DMS53 treated with DMSO at 0.1 percent for 48 hours (cell line): ENCODE results near the gene MYL12B.
"Not testable (repeated sequence)": the region's sequence is repeated elsewhere in the genome, so short reads cannot be mapped to it uniquely, and the experiment has no call there.

Source experiments
- DNase-seq: peaks from one replicate; lab custom pipeline; 2025; ENCODE audit not compliant: unreplicated experiment; lab: John Stamatoyannopoulos, UW

Gene MYL12B

DNA sequence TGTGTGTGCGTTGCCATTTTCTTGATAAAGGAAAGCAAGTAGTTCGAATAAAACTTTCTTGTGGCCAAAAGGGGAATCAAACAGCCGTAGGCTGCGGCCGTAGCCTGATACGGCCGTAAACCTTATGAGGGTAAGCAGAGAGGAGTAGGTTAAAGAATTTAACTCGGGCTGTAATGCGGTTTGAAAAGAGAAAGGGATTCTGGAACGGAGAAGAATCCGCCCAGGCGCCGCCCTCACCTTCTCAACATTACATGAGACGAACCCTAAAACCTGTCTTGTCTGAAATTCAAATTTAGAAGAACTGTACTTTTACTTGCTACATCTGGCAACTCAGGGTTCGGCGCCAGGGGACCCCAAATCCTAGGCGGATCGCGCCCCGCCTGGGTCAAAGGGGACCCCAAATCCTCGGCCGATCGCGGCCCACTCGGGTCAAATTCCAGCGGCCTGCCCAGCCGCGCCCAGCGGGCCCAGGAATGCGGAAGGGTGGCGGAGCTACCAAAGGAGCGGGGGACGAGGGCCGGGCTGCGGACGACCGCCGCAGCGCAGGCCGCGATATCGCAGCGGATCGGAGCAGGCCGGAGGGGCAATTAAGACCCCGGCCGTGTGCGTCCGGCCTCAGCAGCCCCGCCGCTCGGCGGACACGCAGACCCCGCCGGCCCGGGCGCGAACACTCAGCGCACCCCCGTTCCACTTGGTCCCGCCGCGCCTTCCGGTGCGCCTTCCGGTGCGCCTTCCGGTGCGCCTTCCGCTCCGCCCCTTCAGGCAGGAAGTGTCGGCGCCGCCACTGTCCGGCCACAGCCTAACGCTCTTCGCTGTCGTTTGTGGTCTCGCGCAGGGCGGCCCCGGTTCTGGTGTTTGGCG, at the start of gene MYL12B:
TSS of gene MYL12B (plus strand) at position 761 of the 861 bp plus-strand sequence. CDS start 10,766 bp downstream, outside the sequence.
- DNase-seq: peak; percentile 80

GRCh38 chr18:3212657-3213056, 49.3 kb upstream of the MYL12B start:
- DNase-seq: no peak

DNA sequence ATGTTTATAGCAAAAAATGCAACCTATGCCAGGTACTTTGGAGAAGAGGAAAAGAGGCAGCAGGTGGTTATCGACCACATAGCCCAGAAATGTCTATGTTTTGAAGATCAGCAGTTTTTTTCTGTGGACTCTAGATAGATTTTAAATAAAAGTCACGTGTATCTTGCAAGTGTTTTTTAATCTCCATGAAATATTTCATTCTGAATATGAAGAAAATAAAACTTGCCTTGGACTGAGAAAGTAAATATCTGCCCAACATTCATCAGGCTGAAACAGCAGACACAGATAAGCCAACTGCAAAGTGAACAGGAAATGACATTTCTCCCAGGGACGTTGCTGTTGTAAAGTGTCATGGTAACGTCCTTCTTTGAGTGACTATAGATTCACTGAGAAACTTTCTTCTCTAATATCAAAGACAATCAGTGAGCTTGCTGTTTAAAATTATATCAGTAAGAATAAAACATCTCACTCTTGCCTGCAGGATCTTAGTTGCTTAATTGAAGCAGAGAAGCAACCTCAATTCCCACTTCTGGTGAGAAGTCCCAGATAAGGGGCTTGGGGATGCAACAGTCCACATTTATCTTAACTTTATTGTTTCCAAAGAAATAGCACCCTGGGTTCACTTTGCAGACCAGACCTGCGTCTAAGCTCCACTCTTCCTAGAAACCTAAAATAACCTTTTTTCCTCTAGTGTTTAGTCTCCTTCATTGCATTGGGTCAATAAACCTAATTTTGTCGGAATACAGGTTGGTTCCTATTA, 48.5 kb upstream of the MYL12B start:
- DNase-seq: peak; percentile 18

DNA sequence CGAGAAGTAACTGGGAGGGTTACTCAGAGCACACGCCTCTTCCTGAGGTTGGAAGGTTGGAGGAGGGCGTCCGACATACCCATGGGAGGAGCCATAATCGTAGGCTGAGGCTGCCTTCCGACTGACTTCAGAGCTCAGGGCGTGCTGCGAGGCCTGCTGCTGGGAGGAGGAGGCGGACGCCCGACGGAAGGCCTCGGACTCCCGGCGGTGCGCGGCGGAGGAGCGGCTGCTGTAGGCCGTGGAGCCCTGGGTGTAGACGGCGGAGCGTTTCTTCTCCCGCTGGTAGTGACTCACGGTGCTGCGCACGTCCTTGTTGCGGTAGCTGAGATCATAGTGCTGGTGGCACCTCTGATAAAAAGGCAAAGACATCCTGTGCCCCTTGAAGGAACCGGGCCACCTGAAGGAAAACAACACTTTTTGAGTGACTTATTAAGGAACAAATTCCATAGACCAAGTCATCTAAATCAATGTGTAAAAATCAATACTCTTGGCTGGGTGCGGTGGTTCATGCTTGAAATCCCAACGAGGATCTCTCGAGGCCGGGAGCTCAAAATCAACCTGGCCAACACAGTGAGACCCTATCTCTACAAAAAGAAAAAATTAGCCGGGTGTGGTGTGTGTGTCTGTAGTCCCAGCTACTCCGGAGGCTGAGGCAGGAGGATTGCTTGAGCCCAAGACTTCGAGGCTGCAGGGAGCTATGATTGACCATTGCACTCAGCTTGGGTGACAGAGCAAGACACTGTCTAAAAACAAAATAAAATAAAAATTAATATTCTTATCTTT, 46.9 kb upstream of the MYL12B start:
- DNase-seq: no peak

GRCh38 chr18:3216987-3217386, 44.9 kb upstream of the MYL12B start:
- DNase-seq: no peak

GRCh38 chr18:3217948-3218647, 43.8 kb upstream of the MYL12B start:
- DNase-seq: peak; percentile 85

DNA sequence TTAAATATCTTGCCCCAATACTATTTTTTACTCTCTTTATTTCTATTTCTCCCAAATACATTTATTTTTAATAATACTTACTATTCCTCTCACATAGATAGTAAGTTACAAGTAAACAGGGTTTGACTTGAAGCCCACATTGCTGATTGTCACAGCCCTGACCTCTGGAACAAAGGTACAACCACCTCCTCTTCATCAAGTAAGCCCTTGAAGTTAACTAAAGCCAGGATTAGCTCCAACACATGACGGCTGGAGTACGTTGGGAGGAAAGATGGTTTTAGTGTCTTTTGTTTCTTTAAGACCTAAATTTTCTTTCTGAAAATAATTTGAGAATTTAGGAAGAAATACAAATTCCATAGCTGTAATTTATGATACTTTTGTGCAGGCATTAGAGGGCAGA, 43.1 kb upstream of the MYL12B start:
- no peak for DNase-seq

- DNase-seq: no peak
Observed at GRCh38 chr18:3219241-3219630, 42.7 kb upstream of the MYL12B start.

DNA sequence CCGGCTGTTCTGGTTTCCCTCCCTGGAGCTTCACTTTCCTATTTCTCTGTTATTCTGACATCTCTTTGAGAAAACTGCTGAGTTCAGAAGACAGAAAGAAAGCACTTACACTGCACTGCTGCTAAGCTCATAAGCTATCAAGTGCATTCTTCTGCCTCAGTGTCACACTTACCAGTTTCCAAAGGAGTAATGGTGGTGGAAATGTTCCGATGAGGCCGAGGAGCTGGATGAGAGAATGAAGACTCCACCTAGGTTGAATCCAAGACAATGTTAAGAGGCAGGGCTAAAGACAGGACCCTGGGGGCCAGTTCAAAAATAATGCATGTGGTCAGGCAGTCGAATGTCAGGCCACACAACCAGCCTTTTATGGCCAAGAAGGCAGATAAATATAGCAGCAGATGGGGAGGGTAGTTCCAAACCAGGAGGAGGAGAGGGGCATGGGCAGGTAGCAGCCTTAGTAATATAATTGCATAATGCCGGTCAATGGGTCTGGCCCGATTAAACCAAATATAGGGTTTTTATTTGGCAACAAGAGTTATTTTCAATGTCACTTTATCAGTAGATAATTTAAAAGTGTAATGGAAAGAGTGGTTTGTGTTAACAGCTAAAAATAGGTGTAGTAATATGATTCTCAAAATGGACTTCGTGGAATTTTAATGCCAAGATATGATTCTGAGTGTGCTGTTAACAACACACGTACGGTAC, 42.1 kb upstream of the MYL12B start, which contains the start of gene MYOM1:
TSS of gene MYOM1 (minus strand) at position 338 of the 705 bp plus-strand sequence. CDS start 4,745 bp downstream, outside the sequence.
- no peak for DNase-seq

GRCh38 chr18:3220868-3221267, 41.1 kb upstream of the MYL12B start:
- DNase-seq: not testable (repeated sequence)

DNA sequence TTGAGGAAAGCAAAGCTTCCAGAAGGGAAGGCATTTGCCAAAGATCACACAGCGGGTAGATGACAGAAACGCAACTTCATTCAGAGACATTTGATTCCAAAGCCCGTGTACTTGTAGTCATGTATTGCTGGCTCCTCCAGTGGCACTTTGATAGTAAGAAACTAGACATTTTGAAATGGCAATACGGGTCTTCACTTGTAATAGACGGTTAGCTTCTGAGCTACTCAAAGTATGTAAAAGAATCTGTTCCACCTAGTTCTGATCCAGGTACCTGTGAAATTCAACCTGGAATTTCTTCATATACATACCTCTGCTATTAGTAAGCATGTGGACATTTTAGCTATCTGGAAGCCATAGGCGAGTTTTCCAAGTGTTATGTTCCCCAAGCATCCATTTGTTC, 40.4 kb upstream of the MYL12B start:
- DNase-seq: no peak

DNA sequence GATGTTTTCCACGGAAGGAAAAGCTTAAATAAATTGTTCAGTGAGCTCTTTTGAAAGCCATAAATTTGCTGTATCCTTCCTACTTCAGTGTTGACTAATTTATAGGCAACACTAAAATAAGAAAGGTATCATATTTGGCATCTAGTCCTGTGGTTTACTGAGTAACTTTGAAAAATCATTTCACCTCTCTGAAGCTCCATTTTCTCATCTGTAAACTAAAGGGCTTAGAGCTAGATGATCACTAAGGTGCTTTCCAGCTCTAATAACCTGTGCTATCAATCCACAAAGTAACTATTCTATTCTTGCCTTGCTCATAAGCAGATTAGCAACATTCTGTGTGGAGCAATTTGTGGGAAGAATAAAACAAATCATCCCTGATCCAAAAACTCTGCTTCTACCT, 38.6 kb upstream of the MYL12B start:
- no peak for DNase-seq

DNA sequence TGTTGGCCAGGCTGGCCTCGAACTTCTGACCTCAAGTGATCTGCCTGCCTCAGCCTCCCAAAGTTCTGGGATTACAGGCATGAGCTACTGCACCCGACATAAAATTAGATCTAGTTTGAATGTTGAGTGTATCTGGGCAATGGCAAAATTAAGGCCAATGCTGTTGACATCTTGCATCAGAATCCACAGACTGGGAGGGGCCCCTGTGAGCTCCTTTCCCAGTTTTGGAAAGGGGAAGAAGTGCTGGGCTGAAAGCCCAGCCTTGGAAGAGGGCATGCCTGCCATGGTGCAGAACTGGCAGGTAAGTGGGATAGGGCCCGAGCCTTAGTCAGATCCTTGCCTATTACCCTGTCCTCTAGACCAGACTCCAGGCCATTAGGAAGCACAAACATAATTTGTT, 37.7 kb upstream of the MYL12B start:
- no peak for DNase-seq

DNA sequence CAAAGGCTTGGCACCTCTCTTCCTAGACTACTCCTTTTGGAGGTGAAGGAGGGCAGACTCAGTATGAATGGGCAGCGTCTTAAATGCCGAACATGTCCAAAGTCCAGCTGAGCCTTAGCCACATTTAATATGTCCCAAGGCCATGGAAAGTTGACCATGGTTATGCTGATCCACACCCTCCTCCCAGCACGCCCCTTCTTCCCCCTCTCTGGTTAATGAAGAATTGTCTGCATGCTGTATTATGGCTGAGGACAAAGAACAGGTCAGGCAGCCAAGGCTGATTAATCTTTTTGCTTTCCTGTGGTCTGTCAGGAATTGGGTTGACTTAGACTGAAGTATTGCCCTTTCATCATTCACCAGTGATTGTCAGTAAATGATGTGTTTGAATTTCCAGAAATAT, 36.3 kb upstream of the MYL12B start:
- DNase-seq: no peak

- DNase-seq: no peak
Observed at GRCh38 chr18:3226048-3226447, 35.9 kb upstream of the MYL12B start.

DNA sequence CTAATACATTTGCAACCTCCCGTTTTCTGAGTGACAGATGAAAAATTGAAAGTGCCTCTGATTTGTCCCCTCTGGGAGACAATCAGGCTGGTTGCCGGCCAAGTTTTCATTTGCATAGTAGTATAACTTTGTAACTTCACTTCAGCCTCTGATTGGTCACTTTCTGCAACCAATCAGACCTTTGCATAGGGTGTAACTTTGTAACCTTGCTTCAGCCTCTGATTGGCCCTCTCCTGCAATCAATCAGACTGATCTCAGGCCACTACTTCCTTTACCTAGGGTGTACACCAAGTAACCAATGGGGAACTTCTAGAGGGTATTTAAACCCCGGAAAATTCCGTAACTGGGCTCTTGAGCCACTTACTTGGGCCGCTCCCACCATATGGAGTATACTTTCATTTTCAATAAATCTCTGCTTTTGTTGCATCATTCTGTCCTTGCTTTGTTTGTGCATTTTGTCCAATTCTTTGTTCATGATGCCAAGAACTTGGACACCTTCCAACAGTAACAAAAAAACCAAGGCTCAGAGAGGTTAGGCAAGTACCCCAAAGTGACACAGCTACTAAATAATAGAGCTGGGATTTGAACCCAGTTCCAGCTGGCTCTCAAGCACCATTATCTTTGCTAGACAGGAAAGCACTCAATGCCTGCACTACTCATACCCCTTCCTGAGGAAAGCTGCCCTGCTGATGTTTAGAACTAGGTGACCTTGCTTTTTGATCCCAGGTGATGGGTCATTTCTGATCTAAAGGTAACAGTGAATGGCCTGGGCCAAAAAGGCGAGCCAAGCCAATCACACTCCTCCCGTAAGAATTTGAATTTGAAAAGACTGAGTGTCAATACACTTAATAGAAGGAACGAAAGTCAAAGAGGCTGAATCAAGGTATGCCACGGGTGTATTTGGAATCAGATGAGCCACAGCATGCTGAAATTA, 31.3 kb upstream of the MYL12B start:
- DNase-seq: no peak

- no peak for DNase-seq
Observed at GRCh38 chr18:3233004-3233403, 28.9 kb upstream of the MYL12B start.

DNA sequence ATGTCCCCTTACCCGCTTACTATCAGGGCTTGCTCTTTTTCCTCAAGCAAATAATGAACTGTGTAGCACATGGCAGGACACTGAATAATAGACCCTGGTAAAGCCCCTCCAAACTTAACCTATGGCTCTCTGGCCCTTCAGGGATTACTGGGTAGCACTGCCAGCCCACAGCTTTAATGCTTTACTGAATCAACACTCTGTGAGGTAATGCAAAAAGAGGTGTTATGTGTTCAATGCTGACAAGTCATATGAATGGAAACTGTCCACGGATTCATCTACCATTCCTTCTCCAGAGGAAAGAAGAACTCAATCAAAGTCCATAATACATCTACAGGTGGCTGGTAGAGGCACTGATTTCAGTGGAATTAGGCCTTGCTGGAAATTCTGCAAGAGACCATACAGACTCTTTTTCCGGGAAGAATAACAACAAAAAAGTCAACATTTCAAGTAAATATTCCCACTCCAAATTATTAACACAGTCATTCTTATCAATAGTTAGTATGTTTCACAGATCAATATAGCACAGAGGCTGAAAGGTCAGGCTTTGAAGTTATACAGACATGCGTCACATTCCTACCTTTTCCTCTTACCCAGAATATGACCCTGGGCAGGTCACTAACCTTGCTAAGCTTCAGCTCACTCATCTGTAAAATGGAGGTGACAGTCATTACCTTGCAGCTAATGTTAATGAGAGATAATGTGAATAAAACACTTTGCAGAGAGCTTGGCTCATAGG, 28.3 kb upstream of the MYL12B start:
- no peak for DNase-seq
